GM10266 (cell line): ENCODE data around the gene ITPRIPL2.
A peak's percentile ranks its signal among the peaks of the same experiment; 100 is the strongest.

ENCODE experiments used
- DNase-seq: peaks from one replicate; pipeline ENCODE4 v3.0.0; 2012; ENCODE audit errors: extremely low spot score
- TF ChIP-seq, protein P1 (sequence below): IDR thresholded peaks from 2 replicates; pipeline ENCODE4 v1.5.1; 2012; ENCODE audit warnings: mild to moderate bottlenecking, low read depth; ENCODE audit not compliant: control insufficient read depth, insufficient read depth; ENCODE audit errors: missing control alignments

The ITPRIPL2 gene

DNA sequence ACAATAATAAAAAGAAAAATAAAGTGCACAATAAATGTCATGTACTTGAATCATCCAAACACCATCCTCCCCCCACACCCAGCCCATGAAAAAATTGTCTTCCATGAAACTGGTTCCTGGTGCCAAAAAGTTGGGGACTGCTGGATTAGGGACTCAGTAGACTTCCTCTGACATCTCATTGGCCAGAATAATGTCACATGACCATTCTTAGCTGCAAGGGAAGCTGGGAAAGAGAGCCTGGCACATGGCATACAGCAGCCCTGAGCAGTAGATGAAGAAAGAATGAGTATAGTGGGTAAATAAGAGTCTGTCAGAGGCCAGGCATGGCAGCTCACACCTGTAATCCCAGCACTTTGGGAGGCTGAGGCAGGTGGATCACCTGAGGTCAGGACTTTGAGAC, 12.5 kb downstream of the ITPRIPL2 start:
- no peak for DNase-seq

GRCh38 chr16:19127205-19127604, 13.4 kb downstream of the ITPRIPL2 start:
- peak; percentile 35 for DNase-seq
- TF ChIP-seq, protein P1, sequence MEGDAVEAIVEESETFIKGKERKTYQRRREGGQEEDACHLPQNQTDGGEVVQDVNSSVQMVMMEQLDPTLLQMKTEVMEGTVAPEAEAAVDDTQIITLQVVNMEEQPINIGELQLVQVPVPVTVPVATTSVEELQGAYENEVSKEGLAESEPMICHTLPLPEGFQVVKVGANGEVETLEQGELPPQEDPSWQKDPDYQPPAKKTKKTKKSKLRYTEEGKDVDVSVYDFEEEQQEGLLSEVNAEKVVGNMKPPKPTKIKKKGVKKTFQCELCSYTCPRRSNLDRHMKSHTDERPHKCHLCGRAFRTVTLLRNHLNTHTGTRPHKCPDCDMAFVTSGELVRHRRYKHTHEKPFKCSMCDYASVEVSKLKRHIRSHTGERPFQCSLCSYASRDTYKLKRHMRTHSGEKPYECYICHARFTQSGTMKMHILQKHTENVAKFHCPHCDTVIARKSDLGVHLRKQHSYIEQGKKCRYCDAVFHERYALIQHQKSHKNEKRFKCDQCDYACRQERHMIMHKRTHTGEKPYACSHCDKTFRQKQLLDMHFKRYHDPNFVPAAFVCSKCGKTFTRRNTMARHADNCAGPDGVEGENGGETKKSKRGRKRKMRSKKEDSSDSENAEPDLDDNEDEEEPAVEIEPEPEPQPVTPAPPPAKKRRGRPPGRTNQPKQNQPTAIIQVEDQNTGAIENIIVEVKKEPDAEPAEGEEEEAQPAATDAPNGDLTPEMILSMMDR = no peak

More for the DNA sequence above, 12.5 kb downstream of the ITPRIPL2 start:
- TF ChIP-seq, protein P1 = no peak

GRCh38 chr16:19127674-19128131, 13.9 kb downstream of the ITPRIPL2 start:
- DNase-seq = peak; percentile 23
- TF ChIP-seq, protein P1 = no peak

- no peak for DNase-seq
- TF ChIP-seq, protein P1 = no peak
These were observed 14.9 kb downstream of the ITPRIPL2 start for GRCh38 chr16:19128454-19129200.

- TF ChIP-seq, protein P1 = no peak
- DNase-seq = no peak
These were observed 16.6 kb downstream of the ITPRIPL2 start for GRCh38 chr16:19130385-19130784.

GRCh38 chr16:19130852-19131824, 17.4 kb downstream of the ITPRIPL2 start:
- TF ChIP-seq, protein P1 = no peak
- DNase-seq = peak; percentile 29
